Amygdala (tissue), 56 donors: ENCODE measurements around the gene PAIP2.
A peak's percentile ranks its signal among the peaks of the same experiment; 100 is the strongest.
"Not testable (repeated sequence)": the region's sequence is repeated elsewhere in the genome, so short reads cannot be mapped to it uniquely, and the experiment has no call there.

Experiments
- DNase-seq, 56 donors: peaks; one replicate each; lab custom pipeline; 2025; lab: John Stamatoyannopoulos, UW

PAIP2 gene

DNA sequence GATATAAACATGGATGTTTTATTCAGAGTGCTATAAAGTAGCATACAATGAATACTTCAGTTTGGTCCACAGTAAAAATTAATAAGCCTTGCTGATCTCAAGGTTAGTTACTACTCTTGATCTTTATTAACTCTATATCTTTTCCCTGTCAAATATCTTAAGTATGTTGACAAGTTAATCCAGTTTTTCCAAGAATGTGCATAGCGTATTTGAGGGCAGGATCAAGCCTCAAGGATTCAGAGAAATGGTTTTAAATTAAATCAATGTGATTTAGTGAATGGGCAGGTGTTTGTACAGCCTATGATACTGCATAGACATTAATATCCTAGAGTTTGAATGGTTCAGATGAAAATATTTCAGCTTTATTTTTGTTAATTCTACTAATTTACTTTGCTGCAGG lies 27.4 kb upstream of the PAIP2 start:
- DNase-seq = no peak

DNA sequence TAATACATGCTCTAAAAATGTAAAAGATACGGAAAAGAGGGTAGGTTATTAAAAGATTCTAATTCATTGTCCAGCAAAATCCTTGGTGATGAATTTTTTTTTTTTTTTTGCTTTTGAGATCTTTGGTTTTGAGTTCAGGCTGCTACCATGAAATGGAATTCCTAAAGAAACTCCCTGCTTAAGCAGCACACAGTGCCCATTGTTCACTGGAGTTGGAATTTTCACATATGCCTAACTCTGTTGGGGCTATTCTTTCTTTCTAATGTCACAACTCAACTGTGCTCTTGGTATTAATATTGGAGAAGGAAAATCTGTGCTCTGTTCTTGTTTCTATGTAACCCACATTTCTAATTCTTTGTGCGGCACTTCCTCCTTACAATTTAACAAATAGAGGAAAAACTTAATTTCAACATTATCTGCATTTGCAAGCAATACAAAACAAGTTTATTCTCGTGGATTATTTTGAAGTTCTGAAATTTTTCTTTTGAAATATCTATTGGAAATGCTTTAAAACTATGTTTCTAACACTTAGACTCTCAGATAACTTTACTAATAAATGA lies 26.5 kb upstream of the PAIP2 start:
- no peak for DNase-seq

DNA sequence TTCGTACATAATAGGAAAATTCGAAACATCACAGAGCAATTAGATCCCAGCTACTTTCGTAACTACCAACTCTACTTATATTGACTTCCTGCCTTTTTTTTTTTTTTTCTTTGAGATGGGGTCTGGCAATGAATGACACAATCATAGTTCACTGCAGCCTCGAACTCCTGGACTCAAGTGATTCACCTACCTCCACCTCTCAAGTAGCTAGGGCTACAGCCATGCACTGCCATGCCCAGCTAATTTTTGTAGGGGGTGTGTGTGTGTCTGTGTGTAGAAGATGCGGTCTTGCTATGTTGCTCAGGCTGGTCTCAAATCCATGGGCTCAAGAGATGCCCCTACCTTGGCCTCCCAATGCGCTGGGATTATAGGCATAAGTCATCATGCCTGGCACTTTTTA lies 5.8 kb upstream of the PAIP2 start:
- DNase-seq = no peak

GRCh38 chr5:139340051-139340450 lies 1.6 kb upstream of the PAIP2 start:
- DNase-seq = no peak

DNA sequence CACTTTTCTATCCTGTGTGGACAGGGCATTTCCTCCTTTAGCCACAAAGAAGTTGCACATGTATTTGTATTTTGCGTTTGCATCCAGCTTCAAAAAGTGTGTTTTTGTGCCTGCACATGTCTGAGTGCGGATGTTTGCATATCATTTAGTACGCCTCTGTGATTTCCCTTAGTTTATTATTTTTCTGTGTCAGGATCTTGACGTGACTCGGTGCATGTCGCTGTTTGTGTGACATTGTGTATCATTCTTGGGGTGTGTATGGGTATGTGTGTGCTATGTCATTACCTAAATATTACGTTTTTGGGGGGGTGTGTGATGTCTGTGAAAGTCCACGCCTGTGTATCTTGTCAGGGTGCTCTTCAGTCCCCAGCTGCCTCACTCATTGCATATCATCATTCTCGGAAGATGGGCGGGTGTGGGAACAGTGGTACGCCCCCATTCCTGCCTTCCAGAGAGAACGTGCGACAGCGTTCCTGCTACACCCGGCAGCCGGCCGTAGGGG lies 416 bp upstream of the PAIP2 start:
- DNase-seq = peak in 1 of 56 donors; percentile 26

GRCh38 chr5:139342423-139342723 lies 719 bp downstream of the PAIP2 start:
- no peak for DNase-seq

GRCh38 chr5:139343476-139343875 lies 1.8 kb downstream of the PAIP2 start:
- no peak for DNase-seq

GRCh38 chr5:139344177-139344576 lies 2.5 kb downstream of the PAIP2 start:
- no peak for DNase-seq

GRCh38 chr5:139345442-139345841 lies 3.8 kb downstream of the PAIP2 start:
- DNase-seq = not testable (repeated sequence)

DNA sequence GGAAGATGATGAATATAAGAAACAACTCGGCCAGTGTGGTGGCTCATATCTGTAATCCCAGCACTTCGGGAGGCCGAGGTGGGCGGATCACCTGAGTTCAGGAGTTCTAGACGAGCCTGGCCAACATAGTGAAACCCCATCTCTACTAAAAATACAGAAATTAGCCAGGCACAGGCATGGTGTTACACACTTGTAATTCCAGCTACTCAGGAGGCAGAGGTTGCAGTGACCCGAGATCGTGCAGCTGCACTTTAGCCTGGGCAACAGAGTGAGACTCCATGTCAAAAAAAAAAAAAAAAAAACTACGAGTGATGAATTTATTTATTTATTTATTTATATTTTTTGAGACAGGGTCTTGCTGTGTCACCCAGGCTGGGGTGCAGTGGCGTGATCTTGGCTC lies 6.2 kb downstream of the PAIP2 start:
- not testable (repeated sequence) for DNase-seq

DNA sequence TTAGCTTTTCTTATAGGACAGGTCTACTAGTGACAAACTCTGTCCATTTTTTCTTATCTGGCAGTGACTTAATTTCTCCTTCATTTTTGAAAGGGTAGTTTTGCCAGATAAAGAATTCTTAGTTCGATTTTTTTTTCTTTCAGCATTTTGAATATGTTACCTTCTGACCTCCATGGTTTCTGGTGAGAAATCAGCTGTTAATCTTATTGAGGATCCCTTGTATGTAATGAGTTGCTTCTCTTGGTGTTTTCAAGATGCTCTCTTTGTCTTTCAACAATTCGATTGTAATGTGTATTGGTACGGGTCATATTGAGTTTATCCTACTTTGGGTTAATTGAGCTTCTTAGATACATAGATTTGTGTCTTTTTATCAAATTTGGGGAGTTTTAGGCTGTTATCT lies 12.5 kb downstream of the PAIP2 start:
- no peak for DNase-seq

DNA sequence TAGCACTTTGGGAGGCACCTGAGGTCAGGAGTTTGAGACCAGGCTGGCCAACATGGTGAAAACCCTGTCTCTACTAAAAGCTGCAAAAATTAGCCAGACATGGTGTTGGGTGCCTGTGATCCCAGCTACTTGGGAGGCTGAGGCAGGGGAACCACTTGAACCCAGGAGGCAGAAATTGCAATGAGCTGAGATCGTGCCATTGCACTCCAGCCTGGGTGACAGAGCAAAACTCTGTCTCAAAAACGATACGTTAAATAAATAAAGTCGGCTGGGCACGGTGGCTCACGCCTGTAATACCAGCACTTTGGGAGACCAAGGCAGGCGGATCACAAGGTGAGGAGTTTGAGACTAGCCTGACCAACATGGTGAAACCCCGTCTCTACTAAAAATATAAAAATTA lies 14.2 kb downstream of the PAIP2 start:
- not testable (repeated sequence) for DNase-seq

DNA sequence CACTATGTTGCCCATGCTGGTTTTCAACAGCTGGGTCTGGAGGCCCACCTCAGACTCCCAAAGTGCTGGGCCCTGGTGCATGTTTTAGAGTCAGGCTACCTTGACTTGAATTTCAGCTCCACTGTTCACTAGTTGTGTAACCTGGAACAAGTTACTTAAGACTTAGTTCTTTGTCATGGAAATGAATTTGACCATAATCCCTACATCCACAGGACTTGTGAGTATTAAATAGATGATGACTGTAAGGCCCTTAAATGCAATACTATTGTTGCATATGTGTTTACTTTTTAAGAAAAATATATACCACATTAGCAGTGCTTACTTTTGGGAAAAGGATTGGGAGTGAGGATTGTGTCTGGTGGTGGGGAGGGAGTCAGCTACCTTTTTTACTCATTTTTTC lies 16.4 kb downstream of the PAIP2 start:
- no peak for DNase-seq

DNA sequence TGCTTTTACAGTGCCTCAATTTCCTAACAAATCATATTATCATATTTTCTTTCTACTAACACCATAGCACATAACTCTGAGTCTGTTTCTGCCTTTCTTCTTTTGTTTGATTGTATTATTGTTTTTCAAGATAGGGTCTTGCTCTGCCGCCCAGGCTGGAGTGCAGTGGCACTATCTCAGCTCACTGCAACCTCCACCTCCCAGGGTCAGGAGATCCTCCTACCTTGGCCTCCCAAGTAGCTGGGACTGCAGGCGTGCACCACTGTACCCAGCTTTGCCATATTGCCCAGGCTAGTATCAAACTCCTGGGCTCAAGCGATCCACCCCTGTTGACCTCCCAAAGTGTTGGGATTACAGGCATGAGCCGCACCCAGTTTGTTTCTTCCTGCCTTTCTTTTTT lies 18.7 kb downstream of the PAIP2 start:
- no peak for DNase-seq

GRCh38 chr5:139361835-139362429 lies 20.3 kb downstream of the PAIP2 start:
- no peak for DNase-seq

DNA sequence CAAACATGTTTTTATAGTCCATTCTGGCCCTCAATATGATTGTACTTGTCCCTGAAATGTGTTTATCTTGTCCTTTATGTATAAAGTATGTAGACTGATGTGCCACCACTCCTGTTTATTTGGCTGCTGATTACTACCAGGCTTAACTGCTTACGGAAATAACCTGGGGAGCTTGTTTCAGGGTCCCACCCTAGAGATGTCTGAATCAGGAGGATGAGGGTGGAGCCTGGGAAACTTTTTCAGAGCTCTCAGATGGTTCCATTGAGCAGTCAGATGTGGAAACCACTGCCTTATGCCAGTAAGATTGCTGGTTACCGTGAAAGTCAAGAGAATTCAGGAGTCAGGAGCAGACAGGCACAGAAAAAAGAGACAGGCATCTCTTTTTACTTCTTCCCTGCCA lies 22.3 kb downstream of the PAIP2 start:
- DNase-seq = no peak

- no peak for DNase-seq
Measured at GRCh38 chr5:139364466-139364865, 22.8 kb downstream of the PAIP2 start.

DNA sequence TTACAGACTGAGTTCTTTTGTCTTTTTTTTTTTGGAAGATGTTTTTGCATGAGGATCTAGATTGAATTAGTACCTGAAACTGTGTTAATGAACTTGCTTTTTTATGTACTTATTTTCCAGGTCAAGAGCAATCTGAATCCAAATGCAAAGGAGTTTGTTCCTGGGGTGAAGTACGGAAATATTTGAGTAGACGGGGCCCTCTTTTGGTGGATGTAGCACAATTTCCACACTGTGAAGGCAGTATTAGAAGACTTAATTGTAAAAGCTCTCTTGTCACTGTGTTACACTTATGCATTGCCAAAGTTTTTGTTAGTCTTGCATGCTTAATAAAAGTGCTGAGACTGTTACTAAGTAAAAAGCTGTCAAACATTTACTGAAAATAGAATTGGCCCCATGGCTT lies 27.0 kb downstream of the PAIP2 start:
- DNase-seq = no peak

- DNase-seq = no peak
Measured at GRCh38 chr5:139369181-139369580, 27.5 kb downstream of the PAIP2 start.

GRCh38 chr5:139371482-139372435 lies 30.1 kb downstream of the PAIP2 start:
- no peak for DNase-seq

GRCh38 chr5:139374909-139375308 lies 33.3 kb downstream of the PAIP2 start:
- DNase-seq = no peak

DNA sequence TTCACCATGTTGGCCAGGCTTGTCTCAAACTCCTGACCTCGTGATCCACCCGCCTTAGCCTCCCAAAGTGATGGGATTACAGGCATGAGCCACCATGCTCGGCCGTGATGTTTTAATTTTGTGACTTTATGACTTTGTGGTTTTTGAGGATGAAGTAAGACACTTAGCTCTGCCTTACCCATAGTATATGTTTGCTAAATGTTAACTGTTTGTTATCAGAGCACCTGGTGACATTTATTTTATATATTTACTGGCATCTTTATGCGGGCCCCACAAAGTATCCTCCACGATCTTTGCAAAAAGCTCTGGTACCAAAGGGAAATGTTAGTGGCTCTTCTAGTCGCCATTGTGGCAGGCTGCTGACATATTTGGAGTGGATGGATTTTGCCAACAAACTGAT lies 34.7 kb downstream of the PAIP2 start:
- DNase-seq = no peak
